Activated naive CD4-positive, alpha-beta T cell treated with anti-CD3 and anti-CD28 coated beads, Interleukin-2, amount 50 U/mL, for 72 hours (primary cell): ENCODE data around the gene INTS11. TPM values are rescaled to one million over a fixed set of nuclear protein-coding genes. Genes with fewer than 3 reads are reported as not detected.

Experiments
- ATAC-seq, 2 donors: fragments of 150-1000 bp; cut with Tn5 transposase; 2 replicates each; pipeline ENCODE4 v1.10.0; 2021; ENCODE audit warnings: mild to moderate bottlenecking in 2 of 2, moderate library complexity in 2 of 2
- DNase-seq, 2 donors: peaks; one replicate each; pipeline ENCODE4 v3.0.0; 2021 to 2022; ENCODE audit warnings: low spot score in 2 of 2
- H3K27ac Mint-ChIP-seq, 2 donors: one replicate each; pipeline ENCODE4 v1.8.0; 2022; ENCODE audit warnings: mild to moderate bottlenecking in 2 of 2, mixed read lengths in 2 of 2
- H3K36me3 Mint-ChIP-seq, 2 donors: one replicate each; pipeline ENCODE4 v1.8.0; 2022; ENCODE audit warnings: mixed read lengths in 2 of 2
- H3K9me3 Mint-ChIP-seq, 2 donors: one replicate each; pipeline ENCODE4 v1.8.0; 2022; ENCODE audit warnings: mixed read lengths in 2 of 2
- total RNA-seq, 2 donors: library from RNA; stranded (reverse); gene quantifications; one replicate each; pipeline ENCODE4 v1.2.3, GENCODE V29; 2022

INTS11 gene
- total RNA-seq, 2 donors from 2014 or later, result 119 to 142 TPM

DNA sequence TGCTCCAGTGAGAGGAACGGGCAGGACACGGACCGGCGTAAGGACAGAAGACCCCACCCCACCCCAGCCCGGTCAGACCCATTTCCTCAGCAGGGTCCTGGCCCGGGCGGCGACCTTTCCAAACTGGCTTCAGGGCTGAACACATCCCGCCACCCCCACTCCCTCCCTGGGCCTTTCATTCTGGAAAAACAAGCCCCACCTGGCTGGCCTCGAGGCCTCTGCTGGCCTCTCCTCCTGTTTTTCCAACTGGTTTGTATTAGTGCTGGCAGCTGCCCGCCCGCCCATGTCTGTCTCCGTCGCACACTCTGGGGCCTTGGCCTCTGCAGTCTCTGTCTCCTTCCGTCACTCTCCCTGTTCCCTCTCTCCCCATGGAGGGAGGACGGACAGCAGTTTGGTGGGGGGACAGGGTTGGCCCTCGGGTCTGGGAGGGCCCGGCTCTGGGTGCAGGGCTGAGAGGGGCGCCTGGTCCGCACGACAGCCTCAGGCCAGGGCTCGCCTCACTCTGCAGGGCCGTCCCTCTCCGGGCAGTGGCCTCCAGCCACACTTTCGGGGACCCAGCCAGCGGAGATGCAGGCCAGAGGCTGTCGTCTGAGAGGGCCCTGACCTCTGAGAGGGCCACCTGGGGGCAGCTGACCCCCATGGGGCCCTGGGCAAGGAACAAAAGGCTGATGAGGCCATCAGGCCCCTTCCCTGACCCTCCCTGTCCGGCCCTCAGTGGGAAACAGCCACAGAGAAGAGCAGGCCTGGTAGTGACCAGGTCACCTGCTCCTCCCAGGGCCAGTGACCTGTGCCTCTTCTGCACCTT lies 35.4 kb upstream of the INTS11 start:
- no peaks in the 10 kb centered on the region for H3K9me3 Mint-ChIP-seq
- no peak overlapping the region for H3K27ac Mint-ChIP-seq
- ATAC-seq (no peak), DNase-seq (no peak)
- H3K36me3 Mint-ChIP-seq, result no peaks in the 10 kb centered on the region

DNA sequence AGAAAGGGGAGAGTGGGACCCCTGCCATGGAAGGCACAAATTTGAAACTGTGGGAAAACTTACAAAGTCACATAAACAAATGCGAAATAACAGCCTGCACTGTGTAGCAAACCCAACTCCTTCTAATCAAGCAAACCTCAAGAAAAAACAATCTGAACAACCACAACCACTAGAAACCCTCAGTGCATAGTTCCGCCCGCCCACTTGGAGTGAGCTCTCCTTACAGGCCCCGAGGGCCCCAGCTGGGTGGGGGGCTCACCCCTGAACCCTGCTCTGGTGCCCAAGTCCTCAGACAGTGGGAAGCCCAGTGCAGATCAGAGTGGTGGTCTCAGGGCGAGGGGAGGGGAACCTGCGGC lies 34.8 kb upstream of the INTS11 start:
- Mint-ChIP-seq H3K36me3 (no peaks in the 10 kb centered on the region), H3K27ac (no peak overlapping the region), H3K9me3 (no peaks in the 10 kb centered on the region)
- ATAC-seq, result no peak
- DNase-seq, result no peak

DNA sequence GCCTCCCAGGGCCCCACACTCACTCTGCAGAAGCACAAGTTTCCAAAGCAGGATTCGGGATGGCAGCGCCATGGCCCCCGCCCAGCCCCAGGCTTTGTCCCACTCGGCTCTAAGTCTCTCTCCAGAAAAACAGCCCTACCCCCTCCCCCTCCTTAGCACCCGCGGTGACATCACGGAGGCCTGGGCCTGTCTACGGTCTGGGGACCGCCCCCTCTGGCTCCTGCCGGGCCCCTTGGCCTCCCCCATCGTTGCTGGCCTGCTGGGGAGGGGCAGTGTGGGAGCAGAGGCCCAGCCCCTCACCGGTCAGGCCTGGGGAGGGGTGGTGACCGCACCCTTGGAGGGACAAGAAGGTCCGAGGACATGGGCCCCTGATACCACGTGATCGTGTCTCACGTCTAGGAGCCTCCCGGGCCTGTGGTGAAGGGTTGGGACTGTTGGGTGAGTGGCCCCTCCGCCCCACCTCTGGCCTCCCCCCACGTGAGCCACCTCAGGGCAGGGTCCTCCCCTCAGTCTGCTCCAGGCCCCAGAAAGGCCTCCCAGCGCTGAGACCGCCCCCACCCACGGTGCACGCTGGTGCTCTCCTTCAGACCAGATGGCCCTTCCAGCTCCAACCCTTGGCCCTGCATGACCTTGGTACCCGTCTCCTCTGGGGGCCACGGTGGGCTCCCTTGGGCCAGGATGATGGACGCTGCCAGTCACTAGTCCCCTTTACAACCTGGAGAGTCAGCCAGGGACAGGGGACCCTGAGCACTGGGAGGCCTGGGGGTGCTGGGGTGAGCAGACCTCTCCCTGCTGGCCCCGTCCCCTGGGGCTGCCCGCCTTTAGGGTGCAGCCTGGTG lies 34.2 kb upstream of the INTS11 start, which contains the start of gene MXRA8:
MXRA8 (minus strand) TSS at position 123 of the 839 bp plus-strand sequence; CDS start at position 72, 51 bp downstream.
- ATAC-seq (peak in 1 of 2 donors; percentile 35), DNase-seq (no peak)
- no peaks in the 10 kb centered on the region for H3K36me3 Mint-ChIP-seq
- no peaks in the 10 kb centered on the region for H3K9me3 Mint-ChIP-seq
- H3K27ac Mint-ChIP-seq, result no peak within 1 kb of the TSS

DNA sequence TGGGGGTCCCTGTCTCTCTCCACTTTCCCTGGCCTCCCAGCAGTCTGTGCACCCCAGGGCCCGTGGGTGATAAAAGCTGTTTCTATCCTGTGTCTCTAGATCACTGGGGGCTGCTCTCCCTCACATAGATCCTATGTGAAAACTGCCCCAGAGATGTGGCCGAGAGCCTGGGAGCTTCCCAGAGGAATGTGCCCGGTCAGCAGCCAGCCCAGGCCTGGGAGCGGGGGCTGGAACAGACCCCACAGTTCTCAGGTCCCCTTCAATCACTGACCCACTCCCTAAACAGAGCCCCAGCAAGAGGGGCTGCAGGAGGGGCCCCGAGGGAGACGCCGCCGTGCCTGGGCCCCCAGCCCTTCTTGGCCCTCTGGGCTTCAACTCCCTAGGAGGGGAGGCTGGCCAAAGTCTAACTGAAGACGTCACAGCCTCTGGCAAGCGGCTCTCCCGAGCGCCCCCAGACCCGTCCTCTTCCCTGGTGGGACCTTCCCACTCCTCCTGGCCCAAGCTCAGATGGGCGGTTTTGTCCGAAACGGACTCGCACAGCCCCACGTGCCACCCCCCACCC lies 33.5 kb upstream of the INTS11 start:
- Mint-ChIP-seq H3K9me3 (no peaks in the 10 kb centered on the region), H3K27ac (no peak overlapping the region), H3K36me3 (no peaks in the 10 kb centered on the region)
- DNase-seq, result no peak
- no peak for ATAC-seq

DNA sequence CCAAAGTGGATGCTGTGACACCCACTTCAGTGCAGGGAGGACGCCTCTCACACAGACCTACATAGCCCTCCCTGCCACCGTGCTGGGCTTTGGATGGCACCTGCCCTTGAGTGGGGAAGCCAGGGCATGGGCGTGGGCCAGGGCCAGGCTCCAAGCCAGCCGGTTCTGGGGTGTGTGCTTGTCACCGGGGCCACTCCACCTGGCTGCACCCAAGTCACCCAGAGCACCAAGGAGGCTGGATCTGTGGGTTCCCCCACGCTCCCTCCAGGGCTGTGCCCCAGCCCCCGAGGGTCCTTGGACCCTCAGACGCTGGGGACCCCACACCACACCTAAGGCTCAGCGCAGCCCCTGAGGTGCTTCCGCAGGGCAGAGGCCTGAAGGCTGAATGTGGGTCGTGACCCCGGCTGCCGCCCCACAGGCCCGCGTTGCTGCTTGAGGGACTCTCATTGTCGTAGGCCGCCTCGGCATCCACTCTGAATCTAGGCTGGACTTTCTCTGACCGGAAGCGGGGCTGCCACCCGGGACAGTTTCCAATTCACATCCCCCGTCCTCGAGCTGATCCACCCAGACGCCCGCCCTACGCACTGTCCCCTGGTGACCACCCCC lies 32.4 kb upstream of the INTS11 start:
- ATAC-seq, result no peak

DNA sequence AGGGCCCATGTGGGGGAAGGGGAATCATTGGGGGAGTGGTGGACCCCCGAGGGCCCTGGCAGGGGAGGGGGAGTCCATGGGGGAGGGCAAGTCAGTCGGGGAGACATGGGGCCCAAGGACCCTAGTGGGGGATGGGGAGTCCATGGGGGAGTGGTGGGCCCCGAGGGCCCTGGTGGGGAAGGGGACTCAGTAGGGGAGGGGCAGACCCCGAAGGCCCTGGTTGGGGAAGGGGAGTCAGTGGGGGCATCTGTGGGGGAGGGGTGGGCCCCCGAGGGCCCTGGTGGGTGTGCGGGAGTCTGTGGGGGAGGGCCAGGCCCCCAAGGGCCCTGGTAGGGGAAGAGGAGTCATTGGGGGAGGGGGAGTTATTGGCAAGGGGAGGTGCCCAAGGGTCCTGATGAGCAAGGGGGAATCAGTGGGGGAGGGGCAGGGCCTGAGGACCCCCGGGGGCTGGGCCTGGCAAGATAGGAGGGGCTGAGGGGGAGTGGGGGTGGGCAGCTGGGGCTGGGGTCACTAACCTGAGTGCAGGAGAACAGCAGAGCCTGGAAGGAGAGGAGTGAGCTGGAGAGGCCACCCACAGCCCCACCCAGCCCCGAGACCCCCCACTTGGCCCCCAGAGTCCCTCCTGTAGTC lies 31.8 kb upstream of the INTS11 start:
- Mint-ChIP-seq H3K27ac (no peak overlapping the region), H3K36me3 (no peaks in the 10 kb centered on the region), H3K9me3 (no peaks in the 10 kb centered on the region)
- DNase-seq (no peak), ATAC-seq (no peak)

More for the DNA sequence above, 32.4 kb upstream of the INTS11 start:
- H3K36me3 Mint-ChIP-seq, result no peaks in the 10 kb centered on the region
- H3K9me3 Mint-ChIP-seq, result no peaks in the 10 kb centered on the region
- H3K27ac Mint-ChIP-seq, result no peak overlapping the region
- no peak for DNase-seq

DNA sequence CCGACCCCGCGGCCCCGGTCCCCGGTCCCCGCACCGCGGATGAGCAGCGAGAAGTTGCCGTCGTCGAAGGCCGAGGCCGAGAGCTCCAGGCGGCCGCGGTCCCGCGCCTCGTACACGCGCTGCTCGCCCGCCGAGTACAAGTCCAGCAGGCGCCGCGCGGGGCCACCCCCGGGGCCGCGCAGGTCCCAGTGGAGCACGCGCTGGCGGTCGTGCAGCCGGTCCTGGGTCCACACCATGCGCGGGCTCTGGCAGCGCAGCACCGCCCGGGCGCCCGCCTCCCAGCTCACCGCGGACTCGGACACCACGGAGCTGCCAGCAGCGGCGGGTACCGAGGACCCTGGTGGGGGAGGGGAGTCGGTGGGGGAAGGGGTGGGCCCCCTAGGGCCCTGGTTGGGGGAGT lies 31.0 kb upstream of the INTS11 start:
- Mint-ChIP-seq H3K36me3 (no peaks in the 10 kb centered on the region), H3K27ac (no peak overlapping the region), H3K9me3 (no peaks in the 10 kb centered on the region)
- peak; percentile 17 to 34 for ATAC-seq
- no peak for DNase-seq

DNA sequence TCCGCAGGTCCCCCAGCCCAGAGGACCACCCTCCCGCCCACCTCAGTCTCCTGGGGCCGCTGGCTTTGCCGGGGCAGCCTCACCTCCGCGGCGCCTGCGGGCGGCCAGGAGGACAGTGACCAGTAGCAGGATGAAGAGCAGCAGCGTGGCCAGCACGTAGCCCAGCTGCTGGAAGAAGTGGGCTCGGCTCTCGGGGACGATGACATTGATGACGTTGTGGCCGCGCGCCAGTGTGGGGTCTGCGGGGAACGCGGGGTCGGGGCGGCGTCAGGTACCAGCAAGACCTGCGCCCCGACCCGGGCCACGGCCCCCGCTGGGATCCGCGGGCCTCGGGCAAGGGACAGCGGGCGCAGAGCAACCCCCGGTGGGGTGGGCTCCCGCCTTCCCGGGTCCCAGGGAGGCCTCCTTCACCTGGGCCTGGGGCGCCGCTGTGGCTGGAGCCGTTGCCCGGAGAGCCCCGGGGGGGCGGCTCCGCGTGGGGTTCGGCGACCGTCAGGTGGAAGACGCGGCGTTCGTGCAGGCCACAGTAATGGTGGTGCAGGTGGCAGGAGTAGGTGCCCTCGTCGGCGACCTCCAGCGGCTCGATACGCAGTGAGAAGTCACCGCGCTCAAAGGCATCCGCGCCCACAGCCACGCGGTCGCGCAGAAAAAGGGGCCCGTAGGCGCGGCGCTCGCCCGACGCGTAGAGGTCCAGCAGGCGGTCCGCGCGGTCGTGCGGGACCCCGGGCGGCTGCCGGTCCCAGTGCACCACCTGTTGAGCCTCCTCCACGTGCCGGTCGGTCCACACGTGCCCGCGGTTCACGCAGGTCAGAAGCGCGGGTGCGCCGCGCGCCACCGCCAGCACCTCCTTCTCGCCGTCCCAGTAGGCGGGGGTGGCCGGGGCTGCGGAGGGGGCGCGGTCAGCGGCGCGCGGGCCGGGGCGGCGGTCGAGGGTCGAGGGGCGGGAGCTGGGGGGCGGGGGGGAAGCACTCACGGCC lies 30.1 kb upstream of the INTS11 start:
- ATAC-seq (no peak), DNase-seq (no peak)
- no peaks in the 10 kb centered on the region for H3K9me3 Mint-ChIP-seq
- H3K27ac Mint-ChIP-seq, result no peak overlapping the region
- no peaks in the 10 kb centered on the region for H3K36me3 Mint-ChIP-seq

DNA sequence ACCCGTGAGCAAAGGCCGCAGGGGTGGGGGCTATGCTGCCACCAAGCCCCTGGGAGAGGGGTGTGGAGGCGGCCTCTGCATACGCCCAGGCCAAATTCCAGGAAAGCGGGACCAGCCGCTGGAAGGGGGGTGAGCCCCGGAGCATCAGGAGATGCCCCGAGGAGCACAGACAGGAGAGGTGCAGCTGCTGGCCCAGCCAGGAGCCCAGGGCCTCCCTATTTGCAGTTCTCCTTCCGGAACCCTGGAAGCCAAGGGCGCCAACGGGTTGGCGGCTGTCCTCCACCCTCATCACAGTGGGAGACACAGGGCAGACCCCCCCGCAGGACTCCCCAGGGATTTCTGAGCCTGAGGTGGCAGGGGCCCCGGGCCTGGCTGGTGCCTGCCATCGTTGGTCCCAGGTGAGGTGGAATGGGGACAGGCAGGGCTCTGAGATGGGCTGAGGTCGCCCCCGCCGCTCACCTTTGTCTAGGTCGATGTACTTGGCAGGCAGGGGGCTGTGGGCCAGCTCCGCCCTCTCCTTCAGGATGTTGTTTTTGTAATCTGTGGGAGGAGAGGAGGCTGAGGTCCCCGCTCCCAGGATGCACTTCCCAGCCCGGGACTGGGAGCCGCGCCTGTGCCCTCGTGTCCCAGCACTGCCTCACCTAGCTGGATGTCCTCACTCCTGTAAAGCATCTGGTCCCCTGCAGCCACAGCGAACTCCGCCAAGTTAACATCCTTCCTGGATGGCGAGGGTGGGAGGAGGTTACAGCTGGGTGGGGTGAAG lies 29.1 kb upstream of the INTS11 start:
- Mint-ChIP-seq H3K27ac (no peak overlapping the region), H3K36me3 (no peaks in the 10 kb centered on the region), H3K9me3 (no peaks in the 10 kb centered on the region)
- DNase-seq, result no peak
- ATAC-seq, result no peak

DNA sequence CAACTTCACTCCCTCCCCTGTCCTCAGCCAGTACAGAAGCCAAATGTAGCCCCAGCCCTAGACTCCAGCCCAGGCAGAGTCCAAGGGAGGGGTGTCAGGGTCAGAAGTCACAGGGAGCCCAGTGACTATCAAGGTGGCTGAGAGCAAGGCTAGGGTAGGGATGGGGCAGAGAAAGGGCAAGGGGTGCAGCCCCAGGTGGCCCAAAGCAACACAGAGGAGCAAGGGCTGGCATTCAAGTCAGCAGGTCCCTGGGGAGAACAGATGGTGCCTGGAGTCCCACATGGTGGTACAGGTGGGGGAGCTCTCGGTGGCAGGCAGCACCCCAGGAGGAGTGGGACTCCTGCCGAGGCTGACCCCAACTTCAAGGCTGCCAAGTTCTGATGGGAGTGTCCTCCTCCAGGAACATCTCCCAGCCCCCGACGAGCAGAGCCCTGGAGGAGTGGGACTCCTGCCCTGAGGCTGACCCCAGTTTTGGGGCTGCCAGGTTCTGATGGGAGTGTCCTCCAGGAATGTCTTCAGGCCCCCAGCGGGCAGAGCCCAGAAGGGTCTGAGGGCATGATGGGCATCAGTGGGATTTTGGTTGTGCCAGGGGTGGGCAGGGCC lies 28.4 kb upstream of the INTS11 start:
- DNase-seq (no peak), ATAC-seq (no peak)
- H3K36me3 Mint-ChIP-seq, result no peaks in the 10 kb centered on the region
- H3K9me3 Mint-ChIP-seq, result no peaks in the 10 kb centered on the region
- H3K27ac Mint-ChIP-seq, result no peak overlapping the region

DNA sequence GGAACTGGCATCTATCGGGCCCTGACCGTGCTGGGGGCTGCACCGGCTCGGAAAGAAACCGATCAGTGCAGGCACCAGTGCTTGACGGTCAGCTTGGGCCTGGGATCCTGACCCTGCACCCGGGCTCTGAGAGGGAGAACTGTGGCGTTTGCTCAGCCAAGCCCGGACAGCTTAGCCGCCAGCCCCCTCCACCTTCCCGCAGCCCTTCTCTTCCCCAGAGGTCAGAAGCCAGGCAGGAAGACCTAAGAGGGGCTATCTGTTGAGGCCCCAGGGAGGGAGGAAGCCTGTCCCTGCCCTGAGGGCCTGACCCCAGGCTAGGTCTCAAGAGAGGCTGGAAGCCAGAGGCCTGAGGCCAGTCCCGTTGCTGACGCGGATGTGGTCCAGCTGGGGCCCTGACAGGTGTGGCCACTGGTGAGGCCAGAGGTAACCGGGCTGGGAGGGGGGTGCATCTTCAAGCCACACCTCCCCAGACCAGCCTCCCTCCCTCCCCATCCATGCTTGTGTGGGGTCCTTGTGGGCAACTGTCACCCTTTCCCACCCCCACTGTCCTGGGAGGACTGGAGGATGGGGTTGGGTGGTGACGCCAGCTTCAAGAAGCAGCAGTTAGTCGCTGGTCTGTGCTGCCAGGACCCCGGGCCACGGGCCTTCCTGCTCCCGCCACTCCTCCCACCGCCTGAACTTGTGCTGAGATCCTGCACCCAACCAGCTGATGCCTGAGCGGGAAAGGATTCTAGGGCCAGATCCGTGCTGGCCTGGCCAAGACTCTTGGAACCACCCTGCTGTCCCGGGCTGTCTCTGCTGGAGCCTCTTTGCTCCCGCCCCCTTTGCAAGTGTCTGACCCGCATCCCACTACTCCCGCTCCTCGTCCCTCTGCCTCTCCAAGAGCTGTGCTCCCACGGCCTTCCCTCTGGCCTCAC lies 27.3 kb upstream of the INTS11 start:
- Mint-ChIP-seq H3K27ac (peak overlapping the region; percentile 51 to 58), H3K9me3 (no peaks in the 10 kb centered on the region), H3K36me3 (no peaks in the 10 kb centered on the region)
- ATAC-seq (no peak), DNase-seq (no peak)

DNA sequence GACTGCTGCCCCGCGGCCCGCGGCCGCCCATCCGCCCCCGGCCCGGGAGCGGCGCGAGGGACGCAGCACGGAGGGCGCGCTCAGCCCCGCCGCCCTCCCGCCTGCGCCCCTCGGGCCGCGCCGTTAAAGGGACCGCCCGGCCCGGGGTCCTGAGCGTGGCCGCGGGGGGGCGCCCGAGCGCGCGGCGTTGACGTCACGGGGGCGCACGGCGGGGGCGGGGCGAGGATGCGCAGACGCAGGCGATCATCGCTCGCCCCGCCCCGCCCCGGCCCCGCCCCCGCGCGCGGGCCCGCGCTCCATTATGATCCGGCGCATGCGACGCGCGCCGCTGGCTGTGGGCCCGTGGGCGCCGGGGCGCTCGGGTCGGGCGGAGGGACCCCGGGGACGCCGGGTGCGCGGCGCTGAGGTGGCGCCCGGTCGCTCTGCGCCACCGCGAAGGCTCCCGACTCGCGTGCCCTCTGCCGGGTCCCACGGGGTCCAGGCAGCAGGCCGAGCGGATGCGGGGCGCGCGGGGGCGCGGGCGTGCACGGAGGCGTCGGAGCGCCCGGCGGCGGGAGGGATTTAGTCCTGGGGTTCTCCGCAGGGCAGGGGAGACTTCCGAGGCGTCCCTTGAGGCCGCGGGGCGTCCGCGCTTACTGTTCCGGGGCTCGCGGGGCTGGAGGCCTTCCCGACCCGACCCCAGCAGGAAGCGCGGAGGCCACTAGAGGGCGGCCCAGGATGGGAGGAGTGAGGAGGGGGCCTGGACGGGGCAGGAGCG lies 25.0 kb upstream of the INTS11 start, which contains the start of gene DVL1:
DVL1 (minus strand) TSS at position 163 of the 757 bp plus-strand sequence. CDS start 353 bp downstream, outside the sequence.
- DNase-seq (peak; percentile 84), ATAC-seq (peak; percentile 61 to 83)
- peak within 1 kb of the TSS in 1 of 2 donors; percentile 65 for H3K27ac Mint-ChIP-seq
- no peaks in the 10 kb centered on the region for H3K36me3 Mint-ChIP-seq
- H3K9me3 Mint-ChIP-seq, result no peaks in the 10 kb centered on the region
